Fibroblast of skin of left quadriceps (primary cell): ENCODE measurements around the gene RND2.
"Not testable (repeated sequence)": the region's sequence is repeated elsewhere in the genome, so short reads cannot be mapped to it uniquely, and the experiment has no call there.

Experiments used
- DNase-seq, 2 experiments: peaks; one replicate each; pipeline ENCODE4 v3.0.0-alpha.2; 2013; ENCODE audit warnings: low read depth in 2 of 2

Gene RND2, protein sequence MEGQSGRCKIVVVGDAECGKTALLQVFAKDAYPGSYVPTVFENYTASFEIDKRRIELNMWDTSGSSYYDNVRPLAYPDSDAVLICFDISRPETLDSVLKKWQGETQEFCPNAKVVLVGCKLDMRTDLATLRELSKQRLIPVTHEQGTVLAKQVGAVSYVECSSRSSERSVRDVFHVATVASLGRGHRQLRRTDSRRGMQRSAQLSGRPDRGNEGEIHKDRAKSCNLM

DNA sequence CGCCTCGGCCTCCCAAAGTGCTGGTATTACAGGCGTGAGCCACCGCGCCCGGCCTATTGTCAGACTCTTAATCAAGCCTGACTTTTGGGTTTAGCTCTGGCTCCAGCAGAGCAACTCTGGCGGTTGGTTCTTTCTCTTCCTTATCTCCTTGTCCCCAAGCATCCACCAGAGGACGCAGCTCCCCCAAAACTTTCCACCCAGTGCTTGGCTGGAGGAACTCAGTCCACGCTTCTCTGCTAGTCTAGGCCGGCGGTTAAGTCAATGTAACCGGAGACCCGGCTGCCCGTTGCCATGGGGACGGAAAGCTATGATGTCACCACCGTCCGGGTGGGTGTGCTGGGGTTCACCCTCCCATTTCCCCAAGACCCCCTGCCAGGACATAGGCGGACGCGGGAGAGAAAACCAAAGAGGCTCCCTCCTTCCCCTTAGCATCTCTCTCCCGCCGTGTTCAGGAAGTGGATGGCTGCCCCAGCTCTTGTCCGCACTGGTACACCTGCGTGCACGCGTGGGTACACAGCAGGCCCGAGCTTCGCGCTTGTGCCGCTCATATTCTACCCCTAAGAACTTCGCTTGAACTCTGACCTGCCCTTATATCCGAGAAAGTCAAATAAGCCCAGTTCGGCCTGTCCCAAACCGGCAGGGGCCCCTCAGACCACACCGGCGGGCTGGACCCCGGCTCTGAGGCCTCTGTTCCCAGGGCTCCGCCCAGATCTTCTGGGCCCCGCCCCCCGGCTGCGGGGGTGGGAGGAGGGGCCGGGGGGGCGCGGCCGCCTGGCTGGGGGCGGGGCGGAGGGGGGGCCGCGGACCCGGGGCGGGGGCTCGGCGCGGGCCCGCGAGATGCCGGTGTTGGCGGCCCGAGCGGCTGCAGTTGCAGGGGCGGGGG lies at the start of gene RND2:
RND2 (plus strand) TSS at position 825 of the 883 bp plus-strand sequence. CDS start 117 bp downstream, outside the sequence.
- peak; percentile 92 to 94 for DNase-seq

DNA sequence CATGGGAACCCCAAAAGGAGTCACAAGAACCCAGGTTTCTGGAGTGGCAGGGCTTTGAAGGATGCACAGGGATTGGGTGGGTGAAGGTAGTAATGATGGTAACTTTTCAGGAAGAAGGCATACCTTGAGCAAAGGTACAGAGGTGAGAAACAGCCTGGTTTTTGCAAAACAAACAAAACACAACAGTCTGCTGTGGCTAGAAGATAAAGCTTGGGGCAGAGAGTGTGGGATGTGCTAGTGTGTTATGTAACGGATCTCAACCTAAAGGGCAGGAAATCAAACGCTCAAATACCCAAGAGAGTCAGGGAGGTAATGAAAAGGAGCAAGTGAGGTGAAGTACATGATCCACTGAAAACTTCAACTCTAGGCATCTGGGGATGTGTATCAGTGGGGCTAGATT lies 49.8 kb upstream of the RND2 start:
- DNase-seq, result no peak

DNA sequence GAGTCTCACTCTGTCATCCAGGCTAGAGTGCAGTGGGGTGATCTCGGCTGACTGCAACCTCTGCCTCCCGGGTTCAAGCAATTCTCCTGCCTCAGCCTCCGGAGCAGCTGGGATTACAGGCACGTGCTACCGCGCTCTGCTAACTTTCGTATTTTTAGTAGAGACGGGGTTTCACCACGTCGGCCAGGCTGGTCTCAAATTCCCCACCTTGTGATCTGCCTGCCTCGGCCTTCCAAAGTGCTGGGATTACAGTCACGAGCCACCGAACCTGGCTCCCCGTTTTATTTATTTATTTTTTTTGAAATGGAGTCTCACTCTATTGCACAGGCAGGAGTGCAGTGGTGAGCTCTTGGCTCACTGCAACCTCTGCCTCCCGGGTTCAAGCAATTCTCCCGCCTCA lies 49.3 kb upstream of the RND2 start:
- not testable (repeated sequence) for DNase-seq

DNA sequence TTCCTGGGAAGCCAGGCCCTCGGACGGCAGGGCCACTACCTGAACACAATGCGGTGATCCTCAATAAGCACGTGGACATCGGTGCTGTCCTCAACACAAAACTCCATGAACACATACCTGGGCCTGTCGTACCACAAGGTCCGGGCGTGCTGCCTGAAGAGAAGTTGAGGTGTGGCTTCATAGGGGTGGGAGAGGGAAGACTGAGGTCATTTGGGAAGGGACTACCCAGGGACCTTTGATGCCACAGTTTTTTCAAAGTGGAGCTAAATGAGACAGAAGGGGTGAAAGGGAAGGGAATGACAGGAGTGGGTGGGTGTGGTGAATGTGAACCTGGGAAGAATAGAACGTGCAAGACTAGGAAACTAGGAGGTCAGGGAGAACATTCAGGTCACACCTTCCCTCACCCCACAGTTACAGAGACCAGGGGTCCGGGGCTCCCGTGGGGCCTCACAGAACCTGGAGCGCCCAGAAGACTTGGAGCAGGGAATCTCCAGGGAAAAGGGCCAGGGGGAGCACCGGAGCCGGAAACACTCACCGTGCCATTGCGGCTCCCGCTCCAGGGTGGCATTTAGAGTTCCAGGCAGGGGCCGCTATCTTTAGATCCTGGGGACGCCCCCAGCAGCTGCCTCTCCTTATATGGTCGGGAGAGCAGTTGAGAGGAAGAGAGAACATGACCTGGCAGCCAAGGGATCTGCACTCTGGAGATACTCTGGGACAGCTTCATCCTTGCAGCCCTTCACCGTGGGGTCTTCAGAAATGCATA lies 45.3 kb upstream of the RND2 start, which contains the start of gene PTGES3L:
PTGES3L (minus strand) TSS at position 570 of the 763 bp plus-strand sequence; CDS start at position 543, 27 bp downstream.
- DNase-seq, result no peak

DNA sequence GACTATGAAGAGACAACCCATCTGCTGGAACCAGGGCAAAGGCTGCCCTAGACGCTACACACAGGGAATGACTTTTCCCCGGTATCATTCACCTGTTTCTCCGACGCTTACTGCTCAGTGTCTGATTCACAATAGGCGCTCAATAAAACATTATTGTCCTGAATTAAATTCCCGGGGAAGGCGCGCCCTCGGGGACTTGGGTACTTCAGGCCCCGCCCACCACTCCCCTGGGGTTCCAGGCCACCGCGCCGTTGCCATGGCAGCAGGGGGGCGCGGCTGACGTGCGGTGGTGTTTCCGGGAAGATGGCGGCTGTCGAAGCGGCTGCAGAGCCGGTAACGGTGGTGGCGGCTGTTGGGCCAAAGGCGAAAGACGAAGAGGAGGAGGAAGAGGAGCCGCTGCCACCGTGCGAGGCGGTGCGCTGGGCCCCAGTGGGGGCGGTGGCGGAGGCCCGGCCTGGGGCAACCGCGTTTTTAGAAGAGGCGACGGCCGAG lies 44.7 kb upstream of the RND2 start, which contains the start of gene RUNDC1:
RUNDC1 (plus strand) TSS at position 292 of the 492 bp plus-strand sequence; CDS start at position 304, 12 bp downstream.
- peak; percentile 59 to 63 for DNase-seq

DNA sequence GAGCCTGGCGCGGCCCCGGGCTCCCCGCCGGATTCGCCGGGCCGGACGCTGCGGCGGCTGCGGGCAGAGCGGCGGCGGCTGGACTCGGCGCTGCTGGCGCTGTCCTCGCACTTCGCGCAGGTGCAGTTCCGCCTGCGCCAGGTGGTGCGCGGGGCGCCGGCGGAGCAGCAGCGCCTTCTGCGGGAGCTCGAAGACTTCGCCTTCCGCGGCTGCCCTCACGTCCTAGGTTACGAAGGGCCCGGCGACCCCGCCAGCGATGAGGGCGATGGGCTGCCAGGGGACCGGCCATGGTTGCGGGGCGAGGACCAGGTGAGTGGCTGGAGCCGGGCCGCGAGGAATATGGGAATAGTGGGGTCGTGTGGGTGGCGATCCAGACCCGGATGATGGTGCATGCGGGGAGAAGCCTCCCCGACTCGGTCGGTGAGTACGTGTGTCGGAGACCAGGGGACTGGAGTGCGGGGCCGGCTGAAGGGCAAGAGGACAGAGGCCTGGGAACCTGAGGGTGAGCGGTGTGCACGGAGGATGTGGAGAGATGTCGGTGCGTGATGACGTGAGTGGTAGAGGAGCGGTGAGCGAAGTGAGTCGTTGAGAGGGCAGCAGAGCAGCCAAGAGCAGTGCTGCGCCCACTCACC lies 44.1 kb upstream of the RND2 start:
- no peak for DNase-seq

DNA sequence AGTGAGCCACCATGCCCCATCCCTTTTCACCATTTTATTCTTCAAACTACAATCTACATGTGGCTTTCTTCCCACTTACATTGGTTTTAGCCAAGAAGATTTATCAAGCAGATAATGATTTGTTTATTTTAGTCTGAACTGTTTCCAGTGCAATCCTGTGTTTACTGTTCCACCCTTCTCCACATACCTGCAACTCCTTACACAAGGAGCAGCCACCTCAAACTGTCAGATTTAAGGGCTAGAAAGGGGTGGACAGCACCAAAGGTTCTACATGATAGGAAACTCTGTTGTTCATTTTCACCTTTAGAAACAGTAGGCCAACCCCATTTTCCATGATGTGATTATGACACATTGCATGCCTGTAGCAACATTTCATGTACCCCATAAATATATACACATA lies 42.8 kb upstream of the RND2 start:
- DNase-seq, result no peak

DNA sequence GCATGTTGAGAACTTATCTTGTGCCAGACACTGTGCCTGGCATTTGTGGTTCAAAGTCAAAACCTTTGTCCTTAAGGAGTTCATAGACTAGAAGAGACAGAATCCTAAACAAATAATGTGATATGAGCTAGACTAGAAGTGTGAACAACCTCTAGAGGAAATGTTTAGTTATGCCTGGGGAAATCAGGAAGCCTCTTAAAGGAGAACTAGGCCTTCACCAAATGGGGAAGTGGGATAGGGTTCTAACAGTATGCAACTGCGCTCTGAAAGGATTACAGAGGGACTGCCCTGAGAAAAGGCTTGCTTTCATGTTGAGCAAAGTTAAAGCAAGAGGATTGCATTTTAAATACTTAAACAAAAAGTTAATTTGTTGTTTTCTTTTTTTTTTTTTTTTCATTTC lies 39.8 kb upstream of the RND2 start:
- no peak for DNase-seq

DNA sequence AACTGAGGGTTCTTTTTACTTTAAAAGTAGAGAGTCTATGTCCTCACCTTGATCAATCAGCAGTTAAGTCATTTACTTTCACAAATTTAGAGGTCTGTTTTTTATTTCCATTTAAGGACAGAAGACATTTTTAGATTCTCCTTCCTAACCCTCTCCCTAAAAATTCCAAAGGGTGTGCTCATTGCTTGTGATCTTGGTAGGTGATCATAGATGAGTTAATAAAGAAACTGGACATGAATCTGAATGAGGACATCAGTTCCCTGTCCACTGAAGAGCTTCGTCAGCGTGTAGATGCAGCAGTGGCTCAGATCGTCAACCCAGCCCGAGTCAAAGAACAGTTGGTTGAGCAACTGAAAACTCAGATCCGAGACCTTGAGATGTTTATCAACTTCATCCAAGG lies 35.9 kb upstream of the RND2 start:
- DNase-seq, result no peak

DNA sequence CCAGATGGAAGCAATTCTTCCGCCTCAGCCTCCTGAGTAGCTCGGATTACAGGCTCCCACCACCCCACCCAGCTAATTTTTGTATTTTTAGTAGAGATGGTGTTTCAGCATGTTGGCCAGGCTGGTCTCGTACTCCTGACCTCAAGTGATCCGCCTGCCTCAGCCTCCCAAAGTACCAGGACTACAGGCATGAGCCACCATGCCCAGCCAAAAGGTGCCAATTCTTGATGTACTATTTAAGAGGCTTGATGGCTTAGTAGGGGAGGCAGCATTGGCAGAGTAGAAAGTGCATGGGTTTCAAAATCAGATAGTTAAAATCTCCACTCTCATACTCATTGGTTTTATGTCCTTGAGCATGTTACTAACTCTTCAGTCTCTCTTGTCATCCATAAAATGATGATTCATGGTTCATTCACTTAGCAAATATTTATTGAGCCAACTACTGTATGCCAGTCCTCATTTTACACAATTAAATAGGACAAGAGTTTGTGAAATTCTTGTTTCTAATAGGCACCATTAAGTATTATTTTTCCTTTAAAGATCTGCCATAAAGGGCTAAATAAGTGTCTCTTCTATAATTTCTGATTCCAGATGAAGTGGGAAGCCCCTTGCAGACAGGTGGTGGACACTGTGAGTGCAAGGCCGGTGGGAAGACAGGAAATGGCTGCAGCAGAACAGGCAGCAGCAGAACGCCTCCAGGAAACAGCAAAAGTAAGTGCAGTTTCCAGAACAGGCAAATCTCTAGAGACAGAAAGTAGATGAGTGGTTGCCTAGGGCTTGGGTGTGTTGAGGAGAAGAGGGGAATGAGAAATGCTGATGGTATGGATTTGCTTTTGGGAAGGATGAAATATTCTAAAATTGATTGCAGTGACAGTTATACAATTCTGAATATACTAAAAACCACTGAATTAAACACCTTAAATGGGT lies 35.0 kb upstream of the RND2 start:
- DNase-seq, result no peak

DNA sequence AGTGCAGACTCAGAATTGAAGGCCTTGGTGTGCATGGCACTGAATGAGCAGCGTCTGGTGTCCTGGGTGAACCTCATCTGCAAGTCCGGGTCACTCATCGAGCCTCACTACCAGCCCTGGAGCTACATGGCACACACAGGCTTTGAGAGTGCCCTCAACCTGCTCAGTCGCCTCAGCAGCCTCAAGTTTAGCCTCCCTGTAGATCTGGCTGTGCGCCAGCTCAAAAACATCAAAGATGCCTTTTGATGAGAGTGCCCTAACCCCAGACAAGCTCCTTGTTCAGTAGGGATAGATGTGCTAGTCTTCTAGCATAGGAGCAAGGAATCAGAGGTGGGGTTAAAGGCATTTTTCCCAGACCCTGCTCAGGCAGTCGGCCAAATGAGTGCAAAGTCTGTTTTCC lies 33.6 kb upstream of the RND2 start:
- no peak for DNase-seq

DNA sequence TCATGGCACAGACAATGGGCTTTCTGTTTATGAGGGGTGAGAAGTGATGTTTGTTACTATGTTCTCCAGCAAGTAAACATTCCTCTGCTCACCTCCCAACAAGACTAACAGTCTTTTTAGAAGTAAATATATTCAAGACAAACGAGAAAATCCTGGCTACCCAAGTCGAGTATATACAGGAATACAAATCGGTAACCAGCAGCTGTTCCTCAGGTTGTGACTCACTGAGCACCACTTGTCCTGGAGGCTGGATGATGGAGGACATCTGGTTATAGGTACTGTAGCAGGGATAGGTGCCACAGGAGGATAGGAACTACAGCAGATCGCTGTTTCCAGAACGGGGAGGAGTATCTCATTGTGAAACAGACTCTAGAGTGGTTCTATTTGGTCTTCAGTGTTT lies 32.2 kb upstream of the RND2 start:
- no peak for DNase-seq

DNA sequence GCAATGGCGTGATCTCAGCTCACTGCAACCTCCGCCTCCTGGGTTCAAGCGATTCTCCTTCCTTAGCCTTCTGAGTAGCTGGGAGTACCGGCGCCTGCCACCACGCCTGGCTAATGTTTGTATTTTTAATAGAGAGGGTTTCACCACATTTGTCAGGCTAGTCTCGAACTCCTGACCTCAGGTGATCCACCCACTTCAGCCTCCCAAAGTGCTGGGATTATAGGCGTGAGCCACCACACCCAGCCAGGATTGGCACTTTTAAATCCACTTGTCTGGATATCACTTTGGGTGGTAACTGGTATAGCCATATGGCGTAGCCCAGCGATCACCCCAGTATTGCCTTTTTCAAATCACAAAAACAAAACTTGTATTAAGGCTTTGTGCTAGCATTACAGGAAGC lies 31.1 kb upstream of the RND2 start:
- not testable (repeated sequence) for DNase-seq

DNA sequence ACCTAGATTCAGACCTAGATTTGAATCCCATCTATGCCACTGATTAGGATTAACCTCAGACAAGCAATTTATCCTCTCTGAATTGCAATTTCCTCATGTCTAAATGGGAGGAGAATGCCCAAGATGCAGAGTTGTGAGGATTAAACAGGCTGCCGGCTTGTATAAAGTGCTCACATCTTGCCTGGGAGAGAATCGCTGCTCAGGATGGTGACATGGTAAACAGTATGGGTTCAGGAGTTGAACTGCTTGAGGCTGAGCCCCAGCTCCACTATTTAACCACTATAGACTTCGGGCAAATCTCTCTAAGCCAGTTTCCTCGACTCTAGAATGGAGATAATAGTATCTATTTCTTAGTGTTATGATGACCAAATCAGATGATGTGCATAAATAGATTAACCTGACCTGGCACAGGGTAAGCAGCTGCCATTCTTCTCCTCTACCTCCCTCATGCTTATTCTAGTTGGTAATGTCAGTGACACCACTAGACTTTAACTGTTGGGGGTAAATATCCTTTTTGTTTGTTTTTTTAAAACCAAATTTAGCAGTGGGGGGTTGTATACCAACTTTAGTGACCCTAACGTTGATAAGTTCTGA lies 27.5 kb upstream of the RND2 start:
- DNase-seq, result no peak

DNA sequence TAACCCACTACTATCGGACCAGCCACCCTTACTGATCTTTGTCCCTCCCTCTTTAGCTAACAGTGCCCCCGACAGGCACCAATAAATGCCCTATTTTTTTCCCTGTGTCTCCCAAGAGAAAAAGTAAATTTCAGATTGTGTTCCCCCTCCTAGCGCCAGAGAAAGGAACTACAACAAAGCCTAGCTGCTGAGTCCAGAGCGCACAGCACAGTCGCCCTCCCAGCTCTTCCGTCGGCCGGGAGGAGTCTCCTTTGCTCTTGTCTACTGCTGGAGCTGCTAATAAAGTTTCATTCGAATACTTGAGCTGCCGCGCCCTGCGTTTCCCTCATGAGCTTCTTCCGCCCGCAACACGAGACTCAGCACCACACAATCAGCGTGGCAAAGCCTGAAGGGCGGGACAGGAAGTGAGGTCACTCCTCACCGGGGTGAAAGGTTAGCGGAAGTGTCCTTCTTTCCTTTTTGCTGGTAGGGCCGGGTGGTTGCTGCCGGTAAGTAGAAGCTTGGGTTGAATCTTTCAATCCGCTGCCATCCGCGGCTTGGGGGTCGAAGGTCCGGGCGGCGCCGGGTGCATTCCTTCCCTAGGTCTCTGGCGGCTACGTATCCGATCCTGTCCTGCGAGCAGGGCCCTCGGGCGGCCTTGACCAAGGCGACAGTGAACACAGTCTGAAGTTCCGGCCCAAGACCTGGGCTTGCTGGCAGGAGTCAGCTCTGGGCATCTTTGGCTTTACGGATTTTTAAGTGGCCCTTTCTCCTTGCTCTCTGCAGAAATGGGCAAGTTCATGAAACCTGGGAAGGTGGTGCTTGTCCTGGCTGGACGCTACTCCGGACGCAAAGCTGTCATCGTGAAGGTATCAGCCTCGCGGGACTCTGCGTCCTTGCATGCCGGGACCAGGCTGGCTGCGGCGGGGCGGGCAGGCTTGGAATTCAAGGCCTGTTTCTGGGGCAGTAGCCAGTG lies 26.8 kb upstream of the RND2 start, which contains the start of gene RPL27:
RPL27 (plus strand) TSS at position 436 of the 955 bp plus-strand sequence; CDS start at position 768, 332 bp downstream.
- DNase-seq, result peak; percentile 100

DNA sequence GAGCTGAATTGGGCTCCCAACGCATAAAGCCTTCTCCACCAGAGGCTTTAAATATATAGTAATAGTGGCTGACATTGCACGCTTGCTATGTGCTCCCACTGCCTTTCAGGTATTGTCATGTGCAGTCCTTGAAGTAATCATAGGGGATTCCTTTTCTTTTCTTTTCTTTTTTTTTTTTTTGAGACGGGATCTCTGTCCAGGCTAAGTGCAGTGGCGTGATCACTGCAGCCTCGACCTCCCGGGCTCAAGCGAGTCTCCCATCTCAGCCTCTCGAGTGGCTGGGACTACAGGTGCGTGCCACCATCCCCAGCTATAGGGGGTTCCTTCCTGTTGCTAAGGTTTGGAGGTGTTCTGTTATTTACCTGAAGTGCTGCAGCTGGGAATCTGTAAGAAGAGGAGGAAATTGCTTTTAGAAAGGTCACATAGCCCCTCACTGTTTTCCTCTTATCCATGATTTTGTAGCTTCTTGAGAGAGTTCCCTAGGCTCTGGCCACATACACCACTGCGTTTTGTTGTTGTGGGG lies 26.0 kb upstream of the RND2 start:
- DNase-seq, result no peak

DNA sequence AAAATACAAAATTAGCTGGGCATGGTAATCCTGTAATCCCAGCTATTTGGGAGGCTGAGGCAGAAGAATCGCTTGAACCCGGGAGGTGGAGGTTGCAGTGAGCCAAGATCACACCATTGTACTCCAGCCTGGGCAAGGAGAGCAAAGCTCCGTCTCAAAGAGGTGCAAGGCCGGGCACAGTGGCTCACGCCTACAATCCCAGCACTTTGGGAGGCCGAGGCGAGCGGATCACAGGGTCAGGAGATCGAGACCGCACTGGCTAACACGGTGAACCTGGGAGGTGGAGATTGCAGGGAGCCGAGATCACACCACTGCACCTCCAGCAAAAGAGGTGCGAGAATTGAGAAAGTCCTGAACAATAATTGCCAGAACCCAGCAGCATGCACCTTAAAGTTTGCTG lies 24.1 kb upstream of the RND2 start:
- not testable (repeated sequence) for DNase-seq

DNA sequence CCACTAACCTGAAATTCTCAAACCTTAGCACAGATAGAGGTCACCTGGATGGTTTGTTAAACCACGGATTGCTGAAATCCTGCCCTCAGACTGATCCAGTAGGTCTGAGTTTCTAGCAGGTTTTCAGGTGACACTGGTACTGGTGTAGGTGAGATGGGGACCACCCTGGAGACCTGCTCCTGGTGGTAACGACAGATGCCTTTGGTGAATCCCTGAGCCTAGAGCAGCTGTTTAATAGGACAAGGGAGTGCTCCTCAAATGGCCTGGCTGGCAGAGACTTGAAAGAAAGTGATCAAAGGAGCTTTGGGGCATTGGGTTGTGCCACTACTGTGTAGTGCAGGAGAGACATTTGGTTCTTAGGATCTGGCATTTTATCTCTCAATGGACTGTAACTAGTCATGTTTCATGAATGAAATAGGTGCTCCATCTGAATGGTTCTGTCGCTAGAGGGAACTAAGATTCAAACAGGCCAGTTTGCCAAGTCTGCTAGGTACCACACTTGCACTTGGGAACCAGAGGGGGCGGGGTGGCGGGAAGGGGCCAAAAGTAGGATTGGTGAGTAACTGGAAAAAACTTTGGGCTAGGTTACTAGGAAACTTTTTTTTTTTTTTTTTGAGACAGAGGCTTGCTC lies 21.4 kb upstream of the RND2 start:
- DNase-seq, result no peak
